Breast epithelium (tissue), 3 donors: ENCODE measurements around the gene MEIOB.

Experiments
- CTCF ChIP-seq, 3 donors: fragments of 450-650 bp; IDR thresholded peaks; one replicate each; pipeline ENCODE4 v1.5.1; 2016 to 2017; ENCODE audit warnings: antibody characterized with exemption in 3 of 3, mild to moderate bottlenecking in 3 of 3, moderate library complexity in 3 of 3
- POLR2AphosphoS5 ChIP-seq, 3 donors: sonication (generic); formaldehyde crosslinking; IDR thresholded peaks; one replicate each; pipeline ENCODE4 v1.6.1; 2017; ENCODE audit warnings: antibody characterized with exemption in 3 of 3

- no peak for TF ChIP-seq CTCF (IDR thresholded peaks at IDR 0.05)
- no peak for TF ChIP-seq POLR2AphosphoS5 (IDR thresholded peaks at IDR 0.05)
These were observed 61.9 kb downstream of the MEIOB start for GRCh38 chr16:1810106-1810505.
